Choroid plexus epithelial cell (primary cell): ENCODE data around the gene RPL38.

Source experiments
- DNase-seq: peaks from one replicate; pipeline ENCODE4 v3.0.0-alpha.2; 2010; ENCODE audit warnings: low read depth
- H3K4me3 ChIP-seq: 2 replicates; pipeline ENCODE4 v1.5.1; 2011; ENCODE audit warnings: low read depth, mild to moderate bottlenecking, control low read depth, low read length, moderate library complexity
- TF ChIP-seq, protein P1 (sequence below): conservative IDR thresholded peaks from 2 replicates; pipeline ENCODE4 v1.5.1; 2011; ENCODE audit warnings: low read depth, mild to moderate bottlenecking, control low read depth, inconsistent platforms, low read length, moderate library complexity

The RPL38 gene

DNA sequence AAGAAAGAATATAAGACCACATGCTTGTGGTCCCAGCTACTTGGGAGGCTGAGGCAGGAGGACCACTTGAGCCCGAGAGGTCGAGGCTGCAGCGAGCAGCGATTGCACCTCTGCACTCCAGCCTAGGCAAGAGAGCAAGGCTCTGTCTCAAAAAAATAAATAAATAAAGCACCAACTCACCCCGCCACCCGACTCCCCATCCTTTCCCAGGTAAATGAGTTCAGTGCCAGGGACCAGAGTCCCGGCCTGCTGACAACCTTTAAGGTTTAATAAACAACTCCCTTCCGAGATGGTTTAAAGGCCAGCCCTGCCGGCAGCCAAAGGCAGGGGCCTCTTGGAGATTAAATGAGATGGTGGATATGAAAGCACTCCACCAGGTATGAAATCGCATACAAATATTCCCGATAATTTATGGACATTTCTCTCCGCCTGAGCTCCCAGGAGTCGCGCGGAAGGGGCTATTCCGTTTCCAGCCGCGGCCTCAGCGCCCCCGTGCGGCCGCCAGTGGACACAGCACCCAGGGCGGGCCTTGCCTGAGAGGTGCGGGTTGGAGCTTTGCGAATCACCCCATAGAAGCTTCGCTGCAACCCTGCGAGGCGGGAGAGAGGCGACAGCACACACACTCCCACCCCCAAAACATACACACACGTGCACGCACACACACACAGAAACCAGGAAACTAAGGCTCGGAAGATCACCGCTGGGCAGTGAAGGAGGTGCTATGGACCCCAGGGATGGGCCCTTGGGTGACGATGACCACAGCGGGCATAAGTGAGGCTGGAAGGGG is 4.0 kb upstream of the RPL38 start:
- TF ChIP-seq, protein P1, sequence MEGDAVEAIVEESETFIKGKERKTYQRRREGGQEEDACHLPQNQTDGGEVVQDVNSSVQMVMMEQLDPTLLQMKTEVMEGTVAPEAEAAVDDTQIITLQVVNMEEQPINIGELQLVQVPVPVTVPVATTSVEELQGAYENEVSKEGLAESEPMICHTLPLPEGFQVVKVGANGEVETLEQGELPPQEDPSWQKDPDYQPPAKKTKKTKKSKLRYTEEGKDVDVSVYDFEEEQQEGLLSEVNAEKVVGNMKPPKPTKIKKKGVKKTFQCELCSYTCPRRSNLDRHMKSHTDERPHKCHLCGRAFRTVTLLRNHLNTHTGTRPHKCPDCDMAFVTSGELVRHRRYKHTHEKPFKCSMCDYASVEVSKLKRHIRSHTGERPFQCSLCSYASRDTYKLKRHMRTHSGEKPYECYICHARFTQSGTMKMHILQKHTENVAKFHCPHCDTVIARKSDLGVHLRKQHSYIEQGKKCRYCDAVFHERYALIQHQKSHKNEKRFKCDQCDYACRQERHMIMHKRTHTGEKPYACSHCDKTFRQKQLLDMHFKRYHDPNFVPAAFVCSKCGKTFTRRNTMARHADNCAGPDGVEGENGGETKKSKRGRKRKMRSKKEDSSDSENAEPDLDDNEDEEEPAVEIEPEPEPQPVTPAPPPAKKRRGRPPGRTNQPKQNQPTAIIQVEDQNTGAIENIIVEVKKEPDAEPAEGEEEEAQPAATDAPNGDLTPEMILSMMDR, result peak; percentile 93
- peak; percentile 65 for DNase-seq
- H3K4me3 ChIP-seq, result no peak overlapping the region

DNA sequence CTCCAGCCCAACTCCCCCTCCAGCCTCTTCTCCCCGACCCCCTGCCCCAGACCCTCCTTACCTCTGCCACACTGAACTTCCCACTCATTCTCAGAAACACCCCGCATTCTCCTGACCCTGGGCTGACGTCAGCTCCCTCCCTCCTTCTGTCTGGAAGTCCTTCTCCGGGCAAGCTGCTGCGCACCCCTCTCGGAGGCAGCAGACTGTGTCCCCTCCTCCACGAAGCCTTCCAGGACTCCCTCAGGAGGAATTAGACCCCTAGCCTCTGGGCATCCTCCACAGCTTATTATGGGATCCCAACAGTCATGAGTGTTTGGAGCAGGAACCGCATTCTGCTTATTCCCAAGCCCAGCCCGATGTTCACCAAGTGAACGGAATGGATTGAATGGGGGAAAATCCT is 3.4 kb upstream of the RPL38 start:
- no peak overlapping the region for H3K4me3 ChIP-seq
- TF ChIP-seq, protein P1, result no peak
- DNase-seq, result no peak

DNA sequence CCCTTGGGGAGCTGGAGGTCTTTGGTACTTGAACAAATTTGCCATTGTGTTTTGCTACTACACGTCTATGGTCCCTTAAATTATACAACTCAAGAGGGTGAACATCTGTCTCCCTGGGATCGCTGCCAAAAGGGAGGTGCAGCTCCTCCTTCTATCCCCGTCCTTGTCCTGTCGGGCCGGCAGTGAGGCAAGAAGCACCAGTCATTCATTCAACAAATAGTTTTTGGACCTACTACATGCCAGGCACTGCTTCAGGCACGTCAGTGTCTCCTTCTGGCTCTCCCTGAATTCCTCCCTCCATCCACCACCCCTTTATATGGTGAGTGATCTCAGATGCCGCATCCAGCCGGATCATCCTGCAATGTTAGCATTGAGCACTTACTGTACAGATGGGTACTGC is 2.2 kb upstream of the RPL38 start:
- H3K4me3 ChIP-seq, result no peak overlapping the region
- DNase-seq, result peak; percentile 65
- TF ChIP-seq, protein P1, result no peak

DNA sequence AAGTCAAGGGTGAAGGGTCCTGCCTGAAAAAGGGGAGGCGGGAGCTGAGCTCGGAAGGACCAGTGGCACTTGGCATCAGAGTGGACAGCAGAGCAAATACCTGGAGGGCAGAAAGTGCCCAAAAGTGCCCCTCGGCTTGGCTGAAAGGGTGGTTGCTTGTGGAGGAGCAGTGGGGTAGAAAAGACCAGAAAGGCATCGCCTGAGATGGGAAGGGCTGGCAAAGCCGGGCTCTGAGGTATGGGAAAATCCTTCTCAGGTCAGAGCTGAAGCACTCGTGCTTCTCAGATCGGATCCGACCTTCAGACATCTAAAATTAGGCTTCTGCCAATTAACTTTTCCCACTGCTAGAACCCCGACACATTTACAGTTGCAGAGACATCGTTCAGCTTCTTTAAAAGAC is 1.5 kb upstream of the RPL38 start:
- DNase-seq, result no peak
- TF ChIP-seq, protein P1, result no peak
- no peak overlapping the region for H3K4me3 ChIP-seq

DNA sequence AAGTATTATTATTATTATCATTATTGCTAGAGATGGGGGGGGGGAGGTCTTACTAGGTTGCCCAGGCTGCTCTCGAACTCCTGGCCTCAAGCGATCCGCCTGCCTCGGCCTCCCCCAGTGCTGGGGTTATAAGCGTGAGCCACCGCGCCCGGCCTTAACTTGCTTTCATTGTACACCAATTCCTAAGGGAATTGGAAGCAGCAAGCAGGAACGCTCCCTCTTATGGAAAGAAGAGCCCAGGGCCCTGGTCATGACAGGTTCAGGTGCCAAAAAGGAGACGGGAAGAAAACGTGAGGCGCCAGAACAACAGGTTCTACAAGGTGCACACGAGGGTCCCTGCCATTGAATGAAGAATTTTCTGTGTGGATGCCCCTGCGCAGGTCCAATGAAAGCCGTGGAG is 540 bp upstream of the RPL38 start:
- no peak for DNase-seq
- no peak overlapping the region for H3K4me3 ChIP-seq
- TF ChIP-seq, protein P1, result no peak

DNA sequence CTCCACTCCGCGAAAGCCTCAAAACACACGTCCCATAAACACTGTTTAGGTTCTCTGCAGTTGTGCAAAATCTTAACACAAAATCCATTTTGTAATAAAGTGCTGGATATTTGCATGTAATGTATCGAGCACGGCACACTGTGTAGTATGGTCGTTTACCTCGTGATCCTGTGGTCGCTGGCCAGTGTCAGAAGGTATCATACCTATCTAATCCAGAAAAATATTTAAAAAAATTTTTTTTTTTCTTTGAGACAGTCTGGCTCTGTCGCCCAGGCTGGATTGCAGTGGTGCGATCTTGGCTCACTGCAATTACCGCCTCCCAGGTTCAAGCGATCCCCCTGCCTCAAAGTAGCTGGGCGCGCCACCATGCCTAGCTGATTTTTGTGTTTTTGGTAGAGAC is 996 bp downstream of the RPL38 start:
- TF ChIP-seq, protein P1, result no peak
- DNase-seq, result no peak
- H3K4me3 ChIP-seq, result peak overlapping the region; percentile 98

DNA sequence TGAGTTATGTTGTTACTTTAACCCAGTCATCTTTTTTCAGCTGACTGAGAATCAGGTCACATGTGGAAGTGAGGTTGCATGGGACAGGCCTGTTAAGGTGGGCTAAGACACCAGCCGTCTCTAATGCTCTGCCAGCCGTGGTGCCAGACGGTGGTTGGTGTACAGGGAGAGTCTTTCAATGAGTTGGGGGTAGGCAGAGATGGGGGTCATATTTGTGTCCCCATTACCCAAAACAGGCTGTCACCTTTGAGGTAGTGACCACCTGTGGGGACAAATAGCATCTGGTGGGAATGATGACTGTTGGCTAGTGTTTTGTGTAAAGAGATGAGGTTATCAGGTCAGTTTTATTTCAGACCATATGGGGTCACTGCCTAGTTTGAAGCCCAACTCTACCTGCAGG is 1.8 kb downstream of the RPL38 start:
- TF ChIP-seq, protein P1, result no peak
- H3K4me3 ChIP-seq, result no peak overlapping the region
- no peak for DNase-seq
